Mammary epithelial cell (primary cell): ENCODE data around the gene FCRLB.

Experiments used
- EZH2 ChIP-seq: IDR thresholded peaks from 2 replicates; pipeline ENCODE4 v1.6.1; 2012; ENCODE audit warnings: low read length, inconsistent platforms, borderline replicate concordance
- TF ChIP-seq, protein P1 (sequence below), 2 donors: IDR thresholded peaks in 1 of 2; conservative IDR thresholded peaks in 1 of 2; 2 replicates each; pipeline ENCODE4 v1.5.1; 2011 to 2012; ENCODE audit warnings: inconsistent platforms in 2 of 2, low read length in 2 of 2, mild to moderate bottlenecking in 2 of 2, control low read depth in 1 of 2, low read depth in 1 of 2; ENCODE audit not compliant: insufficient read depth in 1 of 2; ENCODE audit errors: extremely low read depth in 1 of 2

DNA sequence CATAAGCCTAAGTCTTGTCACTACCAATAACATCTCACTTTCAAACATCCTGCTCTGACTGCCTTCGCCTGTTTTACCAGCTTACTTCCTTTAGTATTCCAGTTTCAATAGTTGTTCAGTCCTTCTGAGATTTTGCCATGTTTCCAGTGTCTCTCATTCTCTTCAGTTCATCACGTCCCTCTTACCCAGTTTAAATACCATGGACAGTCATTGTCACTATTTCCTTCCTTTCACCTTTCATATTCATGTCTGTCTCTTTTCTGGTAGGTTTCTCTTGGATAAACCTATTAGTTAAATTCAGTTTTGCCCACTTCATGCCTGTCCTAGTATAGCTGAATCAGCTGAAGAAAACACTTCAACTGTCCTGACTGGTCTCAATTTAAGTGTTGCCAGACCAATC lies 50.6 kb downstream of the FCRLB start:
- TF ChIP-seq, protein P1, sequence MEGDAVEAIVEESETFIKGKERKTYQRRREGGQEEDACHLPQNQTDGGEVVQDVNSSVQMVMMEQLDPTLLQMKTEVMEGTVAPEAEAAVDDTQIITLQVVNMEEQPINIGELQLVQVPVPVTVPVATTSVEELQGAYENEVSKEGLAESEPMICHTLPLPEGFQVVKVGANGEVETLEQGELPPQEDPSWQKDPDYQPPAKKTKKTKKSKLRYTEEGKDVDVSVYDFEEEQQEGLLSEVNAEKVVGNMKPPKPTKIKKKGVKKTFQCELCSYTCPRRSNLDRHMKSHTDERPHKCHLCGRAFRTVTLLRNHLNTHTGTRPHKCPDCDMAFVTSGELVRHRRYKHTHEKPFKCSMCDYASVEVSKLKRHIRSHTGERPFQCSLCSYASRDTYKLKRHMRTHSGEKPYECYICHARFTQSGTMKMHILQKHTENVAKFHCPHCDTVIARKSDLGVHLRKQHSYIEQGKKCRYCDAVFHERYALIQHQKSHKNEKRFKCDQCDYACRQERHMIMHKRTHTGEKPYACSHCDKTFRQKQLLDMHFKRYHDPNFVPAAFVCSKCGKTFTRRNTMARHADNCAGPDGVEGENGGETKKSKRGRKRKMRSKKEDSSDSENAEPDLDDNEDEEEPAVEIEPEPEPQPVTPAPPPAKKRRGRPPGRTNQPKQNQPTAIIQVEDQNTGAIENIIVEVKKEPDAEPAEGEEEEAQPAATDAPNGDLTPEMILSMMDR (conservative IDR thresholded peaks at IDR 0.05 in 1 of 2, IDR thresholded peaks at IDR 0.05 in 1 of 2; ENCODE audit: extremely low read depth in 1 of 2, insufficient read depth in 1 of 2, low read depth in 1 of 2, low read length in 2 of 2) = no peak
- TF ChIP-seq EZH2 = no peak
